ENCODE data around the gene ZNF365. TPM values are rescaled to one million over a fixed set of nuclear protein-coding genes. Genes with fewer than 3 reads are reported as not detected.

ZNF365 gene
- total RNA-seq, 1 donor from 2014 or later, result 6.0 TPM

GRCh38 chr10:62426086-62426485 lies 51.9 kb downstream of the ZNF365 start:
- TF ChIP-seq CTCF (IDR thresholded peaks at IDR 0.05), result no peak
- Mint-ChIP-seq H3K27ac (ENCODE audit: unreplicated experiment) (no peak overlapping the region), H3K36me3 (ENCODE audit: low read depth) (no peaks in the 10 kb centered on the region), H3K4me1 (ENCODE audit: low read depth) (peaks cover 14% of the 10 kb centered on the region), H3K9me3 (ENCODE audit: low read depth) (peaks cover 2% of the 10 kb centered on the region), H3K27me3 (ENCODE audit: low read depth) (no peaks in the 10 kb centered on the region), H3K4me3 (ENCODE audit: unreplicated experiment) (no peak overlapping the region)
- no peak for DNase-seq (ENCODE audit: low spot score)

- Mint-ChIP-seq H3K36me3 (ENCODE audit: low read depth) (no peaks in the 10 kb centered on the region), H3K4me1 (ENCODE audit: low read depth) (peaks cover 19% of the 10 kb centered on the region), H3K9me3 (ENCODE audit: low read depth) (peaks cover 2% of the 10 kb centered on the region), H3K27ac (ENCODE audit: unreplicated experiment) (no peak overlapping the region), H3K4me3 (ENCODE audit: unreplicated experiment) (no peak overlapping the region), H3K27me3 (ENCODE audit: low read depth) (no peaks in the 10 kb centered on the region)
- no peak for TF ChIP-seq CTCF (IDR thresholded peaks at IDR 0.05)
- no peak for DNase-seq (ENCODE audit: low spot score)
These were observed 52.4 kb downstream of the ZNF365 start for GRCh38 chr10:62426600-62426999.

DNA sequence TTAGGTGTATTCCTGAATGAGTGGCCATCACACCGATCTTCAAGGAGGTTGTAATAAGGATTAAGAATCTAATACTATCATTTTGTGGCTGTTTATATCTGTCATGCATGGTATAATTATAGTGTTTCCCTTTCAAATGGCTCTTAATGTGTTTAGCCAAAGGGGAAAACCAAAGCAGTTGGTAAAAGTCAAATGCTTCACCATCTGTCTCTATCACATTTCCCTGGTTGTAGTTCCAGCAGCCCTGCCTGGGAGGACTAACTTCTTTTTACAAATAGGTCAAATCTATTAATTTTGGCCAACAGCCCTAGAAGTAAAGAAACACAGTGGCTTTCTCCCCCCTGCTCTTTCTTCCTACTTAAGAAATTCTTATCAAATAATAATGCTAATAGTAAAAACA lies 56.7 kb downstream of the ZNF365 start:
- Mint-ChIP-seq H3K27me3 (ENCODE audit: low read depth) (no peaks in the 10 kb centered on the region), H3K4me3 (ENCODE audit: unreplicated experiment) (no peak overlapping the region)

DNA sequence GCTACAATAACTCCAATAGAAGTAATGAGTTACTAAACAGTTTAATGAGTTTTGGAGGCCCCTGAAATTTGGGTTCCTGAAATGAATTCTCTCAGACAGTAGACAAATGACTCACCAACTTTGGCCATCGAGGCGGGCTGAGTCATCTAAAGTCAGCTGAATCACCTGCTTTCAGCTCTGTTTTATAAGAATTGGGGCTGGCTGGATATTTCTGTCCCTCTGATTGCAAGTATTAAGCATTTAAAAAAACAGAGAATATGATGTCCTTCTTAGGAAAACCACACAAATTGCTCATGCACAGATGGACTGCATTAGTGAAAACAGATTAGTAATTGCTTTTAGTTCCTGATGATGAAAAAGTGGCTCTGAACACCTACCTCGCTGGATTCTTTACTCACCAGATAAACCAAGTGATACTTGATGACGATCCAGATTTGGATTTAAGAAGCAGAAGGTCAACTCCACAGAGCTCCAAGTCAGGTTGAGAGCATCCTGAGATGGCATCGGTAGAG lies 59.1 kb downstream of the ZNF365 start:
- Mint-ChIP-seq H3K27ac (ENCODE audit: unreplicated experiment) (peak overlapping the region; percentile 93), H3K9me3 (ENCODE audit: low read depth) (peaks cover 2% of the 10 kb centered on the region), H3K4me1 (ENCODE audit: low read depth) (peaks cover 50% of the 10 kb centered on the region), H3K36me3 (ENCODE audit: low read depth) (no peaks in the 10 kb centered on the region), H3K27me3 (ENCODE audit: low read depth) (no peaks in the 10 kb centered on the region), H3K4me3 (ENCODE audit: unreplicated experiment) (peak overlapping the region; percentile 5)
- DNase-seq (ENCODE audit: low spot score), result no peak
- no peak for TF ChIP-seq CTCF (IDR thresholded peaks at IDR 0.05)

More for the DNA sequence above, 56.7 kb downstream of the ZNF365 start:
- Mint-ChIP-seq H3K9me3 (ENCODE audit: low read depth) (peaks cover 2% of the 10 kb centered on the region), H3K27ac (ENCODE audit: unreplicated experiment) (no peak overlapping the region), H3K4me1 (ENCODE audit: low read depth) (peaks cover 44% of the 10 kb centered on the region), H3K36me3 (ENCODE audit: low read depth) (no peaks in the 10 kb centered on the region)
- no peak for DNase-seq (ENCODE audit: low spot score)
- no peak for TF ChIP-seq CTCF (IDR thresholded peaks at IDR 0.05)

GRCh38 chr10:62433901-62434300 lies 59.7 kb downstream of the ZNF365 start:
- Mint-ChIP-seq H3K27me3 (ENCODE audit: low read depth) (no peaks in the 10 kb centered on the region), H3K4me1 (ENCODE audit: low read depth) (peaks cover 50% of the 10 kb centered on the region), H3K36me3 (ENCODE audit: low read depth) (no peaks in the 10 kb centered on the region), H3K9me3 (ENCODE audit: low read depth) (no peaks in the 10 kb centered on the region), H3K4me3 (ENCODE audit: unreplicated experiment) (no peak overlapping the region), H3K27ac (ENCODE audit: unreplicated experiment) (peak overlapping the region; percentile 93)
- no peak for TF ChIP-seq CTCF (IDR thresholded peaks at IDR 0.05)
- no peak for DNase-seq (ENCODE audit: low spot score)
